ENCODE data around the gene SSTR4.

The SSTR4 gene

GRCh38 chr20:23046431-23046830, 11.3 kb downstream of the SSTR4 start:
- no peak for DNase-seq (ENCODE audit: low spot score)

- DNase-seq (ENCODE audit: low spot score) = no peak
Measured at GRCh38 chr20:23047001-23047737, 12.1 kb downstream of the SSTR4 start.

GRCh38 chr20:23047738-23048214, 12.7 kb downstream of the SSTR4 start:
- peak; percentile 26 for DNase-seq (ENCODE audit: low spot score)

- DNase-seq (ENCODE audit: low spot score) = peak; percentile 74
Measured at GRCh38 chr20:23048283-23049200, 13.4 kb downstream of the SSTR4 start.

- DNase-seq (ENCODE audit: low spot score) = peak; percentile 87
Measured at GRCh38 chr20:23049201-23050075, 14.3 kb downstream of the SSTR4 start, which contains the start of gene THBD. TSS of gene THBD (minus strand) at chr20:23049672. CDS start at chr20:23049504, 168 bp downstream.

- peak; percentile 64 for DNase-seq (ENCODE audit: low spot score)
Measured at GRCh38 chr20:23050076-23050838, 15.1 kb downstream of the SSTR4 start.

- DNase-seq (ENCODE audit: low spot score) = peak; percentile 94
Measured at GRCh38 chr20:23050847-23051627, 15.9 kb downstream of the SSTR4 start.

- DNase-seq (ENCODE audit: low spot score) = no peak
Measured at GRCh38 chr20:23052904-23053303, 17.8 kb downstream of the SSTR4 start.

GRCh38 chr20:23058240-23058639, 23.1 kb downstream of the SSTR4 start:
- DNase-seq (ENCODE audit: low spot score) = no peak

GRCh38 chr20:23059001-23059400, 23.9 kb downstream of the SSTR4 start:
- no peak for DNase-seq (ENCODE audit: low spot score)

- DNase-seq (ENCODE audit: low spot score) = no peak
Measured at GRCh38 chr20:23059846-23060245, 24.7 kb downstream of the SSTR4 start.

- no peak for DNase-seq (ENCODE audit: low spot score)
Measured at GRCh38 chr20:23060629-23061028, 25.5 kb downstream of the SSTR4 start.

GRCh38 chr20:23061262-23061661, 26.1 kb downstream of the SSTR4 start:
- DNase-seq (ENCODE audit: low spot score) = no peak

- DNase-seq (ENCODE audit: low spot score) = peak; percentile 87
Measured at GRCh38 chr20:23061734-23062561, 26.8 kb downstream of the SSTR4 start.

GRCh38 chr20:23062632-23063031, 27.5 kb downstream of the SSTR4 start:
- DNase-seq (ENCODE audit: low spot score) = no peak

GRCh38 chr20:23063168-23063567, 28.1 kb downstream of the SSTR4 start:
- no peak for DNase-seq (ENCODE audit: low spot score)

GRCh38 chr20:23063581-23063980, 28.5 kb downstream of the SSTR4 start:
- no peak for DNase-seq (ENCODE audit: low spot score)

- DNase-seq (ENCODE audit: low spot score) = no peak
Measured at GRCh38 chr20:23065266-23066201, 30.4 kb downstream of the SSTR4 start.
